HG02642 (cell line): ENCODE data around the gene PSG3.
"Not testable (repeated sequence)": the region's sequence is repeated elsewhere in the genome, so short reads cannot be mapped to it uniquely, and the experiment has no call there.

Experiments
- ATAC-seq: cut with Tn5 transposase; IDR thresholded peaks from one replicate; pipeline ENCODE4 v1.9.1; 2021; ENCODE audit warnings: mild to moderate bottlenecking; ENCODE audit not compliant: unreplicated experiment, poor library complexity

The PSG3 gene

DNA sequence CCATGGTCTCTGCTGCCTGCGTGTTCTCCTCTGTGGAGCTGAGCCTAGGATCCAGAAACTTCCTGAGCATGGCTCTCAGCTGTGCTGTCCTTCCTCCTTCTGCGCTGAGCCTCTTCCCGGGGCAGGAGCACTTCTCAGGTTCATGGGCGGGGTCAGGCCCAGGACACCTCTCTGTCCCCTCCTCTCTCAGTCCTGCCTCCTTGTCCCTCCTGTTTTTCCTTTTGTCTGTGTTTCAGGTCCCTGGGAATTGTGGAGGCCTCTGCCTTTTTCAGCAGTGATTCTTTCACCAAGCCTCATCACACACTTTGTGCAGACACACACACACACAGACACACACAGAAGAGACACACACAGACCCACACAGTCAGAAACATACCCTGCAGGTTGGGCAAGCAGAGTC, at the start of gene PSG3:
Gene PSG3 (minus strand): TSS at position 101 of the 400 bp plus-strand sequence. CDS start 97 bp downstream, at position 4.
- ATAC-seq, result not testable (repeated sequence)

DNA sequence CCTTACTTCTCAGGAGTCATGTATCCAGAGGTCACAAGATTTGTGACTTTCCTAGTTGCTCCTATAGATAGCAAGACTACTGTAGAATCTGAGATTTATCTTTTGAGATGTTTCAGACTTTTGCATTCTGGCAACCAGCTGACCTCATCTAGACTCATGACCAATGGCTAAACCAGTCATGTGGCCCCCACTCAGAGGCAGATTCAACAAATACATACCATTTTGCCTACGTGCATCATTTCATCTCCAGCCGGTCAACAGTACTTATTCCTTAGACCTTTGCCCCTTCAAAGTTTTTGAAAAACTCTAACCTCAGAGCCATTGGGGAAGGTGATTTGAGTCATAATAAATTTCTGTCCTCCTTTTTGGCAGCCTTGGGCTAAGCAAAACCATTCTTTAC, 48.5 kb upstream of the PSG3 start:
- ATAC-seq, result not testable (repeated sequence)

DNA sequence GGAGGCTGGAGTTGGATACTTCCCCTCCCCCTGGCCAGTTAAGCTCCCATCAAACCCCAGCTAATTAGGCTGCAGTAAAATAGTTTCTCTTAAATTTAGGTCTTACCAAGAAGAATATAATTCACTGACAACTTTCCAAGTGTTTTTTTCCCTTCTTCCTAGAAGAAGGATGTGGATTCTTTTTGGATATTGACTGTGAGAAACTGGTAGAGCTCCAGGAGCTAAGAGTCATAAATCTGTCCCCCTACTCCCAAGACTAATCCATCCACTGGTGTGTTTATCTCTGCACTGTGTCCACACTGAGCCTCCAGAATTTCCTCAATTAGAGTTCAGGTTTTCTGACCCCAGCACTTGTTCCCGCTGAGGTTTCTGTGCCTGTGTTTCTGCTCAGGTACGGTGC, 47.5 kb upstream of the PSG3 start:
- not testable (repeated sequence) for ATAC-seq

DNA sequence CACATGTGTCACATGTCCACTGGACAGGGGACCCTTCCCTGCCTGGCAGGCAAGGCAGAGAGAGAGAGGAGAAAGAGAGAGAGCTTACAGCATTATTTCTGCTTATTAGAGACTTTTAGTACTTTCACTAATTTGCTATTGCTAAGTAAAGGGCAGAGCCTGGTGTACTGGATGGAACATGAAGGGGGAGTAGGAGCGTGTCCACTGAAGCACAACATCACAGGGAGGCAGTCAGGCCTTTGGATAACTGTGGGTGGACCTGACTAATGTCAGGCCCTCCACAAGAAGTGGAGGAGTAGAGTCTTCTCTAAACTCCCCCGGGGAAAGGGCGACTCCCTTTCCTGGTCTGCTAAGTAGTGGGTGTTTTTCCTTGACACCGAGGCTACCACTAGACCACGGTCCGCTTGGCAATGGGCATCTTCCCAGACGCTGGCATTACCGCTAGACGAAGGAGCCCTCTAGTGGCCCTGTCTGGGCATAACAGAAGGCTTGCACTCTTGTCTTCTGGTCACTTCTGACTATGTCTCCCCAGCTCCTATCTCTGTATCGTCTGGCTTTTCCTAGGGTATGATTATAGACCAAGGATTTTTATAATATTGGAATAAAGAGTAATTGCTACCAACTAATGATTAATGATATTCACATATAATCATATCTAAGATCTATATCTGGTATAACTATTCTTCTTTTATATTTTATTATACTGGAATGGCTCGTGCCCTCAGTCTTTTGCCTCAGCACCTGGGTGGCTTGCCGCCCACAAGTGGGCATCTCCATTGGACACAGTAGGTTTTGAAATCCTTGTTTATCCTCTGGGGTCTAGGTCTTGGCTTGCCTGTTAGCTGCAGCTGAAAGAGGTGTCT, 36.7 kb upstream of the PSG3 start:
- not testable (repeated sequence) for ATAC-seq

DNA sequence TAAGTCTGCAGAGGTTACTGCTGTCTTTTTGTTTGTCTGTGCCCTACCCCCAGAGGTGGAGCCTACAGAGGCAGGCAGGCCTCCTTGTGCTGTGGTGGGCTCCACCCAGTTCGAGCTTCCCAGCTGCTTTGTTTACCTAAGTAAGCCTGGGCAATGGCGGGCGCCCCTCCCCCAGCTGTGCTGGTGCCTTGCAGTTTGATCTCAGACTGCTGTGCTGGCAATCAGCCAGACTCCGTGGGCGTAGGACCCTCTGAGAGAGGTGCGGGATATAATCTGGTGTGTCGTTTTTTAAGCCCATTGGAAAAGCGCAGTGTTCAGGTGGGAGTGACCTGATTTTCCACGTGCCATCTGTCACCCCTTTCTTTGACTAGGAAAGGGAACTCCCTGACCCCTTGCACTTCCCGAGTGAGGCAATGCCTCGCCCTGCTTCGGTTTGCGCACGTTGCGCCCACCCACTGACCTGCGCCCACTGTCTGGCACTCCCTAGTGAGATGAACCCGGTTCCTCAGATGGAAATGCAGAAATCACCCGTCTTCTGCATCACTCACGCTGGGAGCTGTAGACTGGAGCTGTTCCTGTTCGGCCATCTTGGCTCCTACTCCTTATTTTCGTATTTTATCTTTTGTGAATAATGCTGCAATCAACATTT, 34.4 kb upstream of the PSG3 start:
- ATAC-seq, result not testable (repeated sequence)

DNA sequence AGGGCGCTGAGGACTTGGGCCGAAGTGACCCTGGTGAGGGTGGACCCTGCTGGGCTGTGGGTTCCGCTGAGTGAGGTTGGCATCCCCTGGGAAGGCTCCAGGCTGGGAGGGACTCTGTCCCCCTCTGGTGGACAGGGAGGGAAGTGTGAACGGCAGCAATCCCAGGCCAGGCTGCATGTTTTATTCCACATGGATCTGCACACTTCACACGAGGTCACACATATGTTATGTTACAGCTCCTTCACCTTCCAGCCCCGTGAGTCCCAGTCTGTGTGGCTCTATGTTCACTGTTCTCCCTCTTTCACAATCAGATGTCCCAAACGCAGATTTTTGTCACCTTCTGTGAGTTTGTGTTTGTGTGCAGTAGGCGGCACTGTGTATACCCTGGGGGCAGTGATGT, 27.0 kb upstream of the PSG3 start:
- ATAC-seq, result not testable (repeated sequence)

DNA sequence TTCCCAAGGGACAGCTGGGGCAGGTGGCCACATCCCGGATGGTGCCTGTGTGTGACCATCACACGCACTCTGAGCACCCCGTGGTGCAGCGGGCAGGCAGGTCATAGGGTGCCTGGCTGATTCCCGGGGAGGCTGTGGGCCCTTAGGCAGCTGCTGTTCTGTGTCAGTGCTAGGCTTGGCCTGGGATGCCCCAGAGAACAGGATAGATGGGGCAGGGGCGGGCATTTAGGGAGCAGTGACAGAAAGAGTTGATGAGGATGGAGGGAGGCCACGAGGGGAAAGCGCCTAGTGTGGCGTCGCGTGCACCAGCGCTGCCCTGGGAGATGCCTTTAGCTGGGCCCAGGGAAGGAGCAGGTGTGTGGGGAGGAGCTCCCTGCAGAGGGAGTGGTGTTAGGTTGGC, 26.6 kb upstream of the PSG3 start:
- not testable (repeated sequence) for ATAC-seq

DNA sequence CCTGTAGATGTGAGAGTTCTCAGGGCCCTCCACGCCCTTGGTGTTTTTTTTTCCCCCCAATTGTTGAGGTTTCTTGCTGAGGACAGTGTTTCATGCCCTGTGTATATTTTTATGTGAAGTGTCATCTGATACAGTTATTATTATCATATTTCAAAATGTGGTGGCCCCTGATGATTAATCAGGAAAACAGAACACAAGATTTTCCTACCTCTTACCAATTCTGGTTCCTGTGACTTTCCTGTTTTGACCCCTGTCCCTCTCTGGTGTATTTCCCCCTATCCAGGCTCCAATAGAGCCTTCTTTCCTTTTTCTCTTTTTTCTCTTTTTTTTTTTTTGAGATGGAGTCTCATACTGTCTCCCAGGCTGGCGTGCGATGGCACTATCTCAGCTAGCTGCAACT, 24.6 kb upstream of the PSG3 start:
- ATAC-seq, result no peak

DNA sequence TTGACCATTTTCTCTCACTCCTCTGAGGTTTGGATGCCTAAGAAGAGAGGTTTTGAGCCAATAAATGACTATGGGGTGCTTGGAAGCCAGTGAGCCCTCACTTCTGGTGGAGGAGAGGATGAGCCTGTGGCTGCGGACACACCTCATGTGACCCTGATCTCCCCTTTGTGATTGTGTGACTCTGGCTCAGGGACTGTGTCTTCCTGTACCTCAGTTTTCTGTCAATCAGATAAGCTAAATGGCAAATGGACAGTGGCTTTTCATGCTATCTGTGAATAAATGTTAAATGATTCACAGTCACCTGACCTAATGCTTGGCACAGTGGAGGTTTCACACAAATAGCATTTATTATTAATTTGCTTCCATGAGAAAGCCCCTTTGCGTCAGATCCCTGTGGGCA, 22.5 kb upstream of the PSG3 start:
- no peak for ATAC-seq

DNA sequence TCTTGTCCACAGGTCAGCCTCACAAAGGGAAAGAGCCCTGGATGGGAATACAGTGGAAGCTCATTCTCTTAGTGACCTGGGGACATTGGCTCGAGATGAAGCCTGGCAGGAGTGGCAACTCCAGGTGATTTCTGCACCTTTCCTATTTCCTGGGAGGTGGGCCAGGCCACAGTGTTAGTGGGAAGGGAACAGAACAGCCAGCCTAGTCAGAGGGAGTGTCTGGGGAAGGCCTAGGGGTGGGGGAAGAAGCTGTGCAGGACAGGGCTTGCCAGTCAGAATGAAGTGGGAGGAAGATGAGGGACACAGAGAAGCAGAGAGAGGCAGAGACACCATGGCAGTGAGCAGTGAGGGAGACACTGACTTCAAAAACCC, 21.6 kb upstream of the PSG3 start:
- ATAC-seq, result not testable (repeated sequence)

DNA sequence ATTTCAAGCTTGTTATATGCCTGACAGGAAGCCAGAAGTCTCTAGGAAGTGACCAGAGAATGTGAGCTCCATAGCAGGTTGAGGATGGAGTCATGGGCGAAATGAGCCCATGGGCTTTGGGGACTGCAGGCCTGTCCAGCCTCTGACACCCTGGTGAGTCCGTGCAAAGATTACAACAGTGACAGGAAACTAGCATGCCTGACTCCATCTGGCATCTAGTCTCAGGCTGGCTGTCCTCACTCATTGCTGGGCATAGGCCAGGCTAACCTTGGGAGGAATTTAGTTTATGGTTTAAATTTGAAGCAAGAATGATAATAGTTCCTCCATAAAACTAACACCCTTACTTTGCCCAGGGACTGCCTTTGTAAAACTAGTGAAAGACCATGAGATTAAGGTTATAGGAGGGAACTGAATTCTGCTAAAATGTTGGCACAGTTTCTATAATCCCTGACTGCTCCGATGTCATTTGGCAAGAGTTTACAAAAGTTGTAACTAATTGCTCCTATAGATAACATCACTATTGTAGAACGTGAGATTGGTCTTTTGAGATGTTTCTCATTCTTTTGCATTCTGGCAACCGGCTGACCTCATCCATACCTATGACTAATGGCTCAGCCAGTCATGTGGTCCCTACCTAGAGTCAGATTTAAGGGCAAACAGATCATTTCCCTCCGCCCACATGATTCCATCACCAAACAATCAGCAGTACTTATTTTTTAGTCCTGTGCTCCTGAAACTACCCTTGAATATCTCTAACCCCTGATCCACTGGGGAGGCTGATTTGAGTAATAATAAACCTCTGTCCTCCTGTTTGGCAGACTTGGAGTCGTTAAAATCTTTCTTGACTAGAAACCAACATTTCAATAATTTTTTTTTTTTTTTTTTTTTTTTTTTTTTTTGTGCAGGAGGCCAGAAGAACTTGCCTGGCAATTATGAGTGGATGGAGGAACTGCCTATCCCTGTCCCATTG, 21.0 kb upstream of the PSG3 start:
- not testable (repeated sequence) for ATAC-seq

DNA sequence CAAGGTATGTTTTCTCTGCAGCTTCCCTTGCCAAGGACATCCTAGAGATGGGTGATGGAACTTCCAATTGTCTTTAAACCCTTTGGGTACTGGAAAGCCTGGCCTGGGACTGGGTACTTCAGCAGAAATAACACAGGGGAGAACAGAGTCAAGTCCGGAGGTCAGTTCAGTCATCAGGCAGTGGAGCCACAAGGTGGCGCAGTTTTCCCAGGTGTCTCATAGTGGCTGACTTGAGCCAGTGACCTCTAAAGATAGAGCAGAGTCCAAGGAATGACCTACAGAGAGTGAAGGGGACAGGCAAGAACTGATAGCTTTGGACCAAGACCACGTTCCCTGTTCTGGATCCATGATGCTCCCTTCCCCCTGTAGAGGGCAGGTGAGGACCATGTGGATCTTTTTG, 18.4 kb upstream of the PSG3 start:
- ATAC-seq, result not testable (repeated sequence)

DNA sequence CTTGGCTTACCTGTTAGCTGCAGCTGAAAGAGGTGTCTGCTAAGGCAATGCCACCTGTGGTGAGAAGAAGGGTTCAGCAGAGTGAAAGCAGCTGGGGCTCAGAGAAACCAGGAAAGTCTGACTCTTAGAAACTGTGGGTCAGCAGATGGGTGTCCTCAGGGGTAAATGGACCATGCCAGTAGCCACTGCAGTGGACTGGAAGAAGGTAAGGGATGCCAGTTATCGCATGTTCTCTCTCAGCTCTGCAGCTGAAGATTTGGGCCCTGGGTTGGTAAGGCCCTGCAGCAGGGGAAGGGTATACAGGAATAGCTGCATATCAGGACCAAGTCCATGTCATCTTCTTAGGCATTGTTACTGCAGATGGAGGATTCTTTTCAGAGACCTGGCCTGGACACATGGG, 12.0 kb upstream of the PSG3 start:
- ATAC-seq, result not testable (repeated sequence)

DNA sequence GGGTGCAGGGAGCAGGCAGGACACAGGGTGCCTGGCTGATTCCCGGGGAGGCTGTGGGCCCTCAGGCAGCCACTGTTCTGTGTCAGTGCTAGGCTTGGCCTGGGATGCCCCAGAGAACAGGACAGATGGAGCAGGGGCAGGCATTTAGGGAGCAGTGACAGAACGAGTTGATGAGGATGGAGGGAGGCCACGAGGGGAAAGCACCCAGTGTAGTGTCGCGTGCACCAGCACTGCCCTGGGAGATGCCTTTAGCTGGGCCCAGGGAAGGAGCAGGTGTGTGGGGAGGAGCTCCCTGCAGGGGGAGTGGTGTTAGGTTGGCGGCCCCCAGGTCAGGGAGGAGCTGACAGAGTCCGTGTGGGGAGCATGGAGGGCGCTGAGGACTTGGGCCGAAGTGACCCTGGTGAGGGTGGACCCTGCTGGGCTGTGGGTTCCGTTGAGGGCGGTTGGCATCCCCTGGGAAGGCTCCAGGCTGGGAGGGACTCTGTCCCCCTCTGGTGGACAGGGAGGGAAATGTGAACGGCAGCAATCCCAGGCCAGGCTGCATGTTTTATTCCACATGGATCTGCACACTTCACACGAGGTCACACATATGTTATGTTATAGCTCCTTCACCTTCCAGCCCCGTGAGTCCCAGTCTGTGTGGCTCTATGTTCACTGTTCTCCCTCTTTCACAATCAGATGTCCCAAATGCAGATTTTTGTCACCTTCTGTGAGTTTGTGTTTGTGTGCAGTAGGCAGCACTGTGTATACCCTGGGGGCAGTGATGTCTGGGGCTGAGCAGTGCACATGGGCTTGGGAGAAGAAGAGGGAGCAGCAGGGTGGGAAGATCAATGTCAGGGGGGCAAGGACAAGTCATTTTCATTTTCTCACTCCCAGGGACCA, 1.7 kb upstream of the PSG3 start:
- not testable (repeated sequence) for ATAC-seq

DNA sequence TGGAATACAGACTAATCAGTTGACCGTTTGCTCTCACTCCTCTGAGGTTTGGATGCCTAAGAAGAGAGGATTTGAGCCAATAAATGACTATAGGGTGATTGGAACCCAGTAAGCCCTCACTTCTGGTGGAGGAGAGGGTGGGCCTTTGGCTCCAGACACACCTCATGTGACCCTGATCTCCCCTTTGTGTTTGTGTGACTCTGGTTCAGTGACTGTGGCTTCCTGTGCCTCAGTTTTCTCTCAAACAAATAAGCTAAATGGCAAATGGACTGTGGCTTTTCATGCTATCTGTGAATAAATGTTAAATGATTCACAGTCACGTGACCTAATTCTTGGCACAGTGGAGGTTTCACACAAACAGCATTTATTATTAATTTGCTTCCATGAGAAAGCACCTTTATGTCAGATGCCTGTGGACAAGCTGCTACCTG, 2.7 kb downstream of the PSG3 start:
- not testable (repeated sequence) for ATAC-seq

DNA sequence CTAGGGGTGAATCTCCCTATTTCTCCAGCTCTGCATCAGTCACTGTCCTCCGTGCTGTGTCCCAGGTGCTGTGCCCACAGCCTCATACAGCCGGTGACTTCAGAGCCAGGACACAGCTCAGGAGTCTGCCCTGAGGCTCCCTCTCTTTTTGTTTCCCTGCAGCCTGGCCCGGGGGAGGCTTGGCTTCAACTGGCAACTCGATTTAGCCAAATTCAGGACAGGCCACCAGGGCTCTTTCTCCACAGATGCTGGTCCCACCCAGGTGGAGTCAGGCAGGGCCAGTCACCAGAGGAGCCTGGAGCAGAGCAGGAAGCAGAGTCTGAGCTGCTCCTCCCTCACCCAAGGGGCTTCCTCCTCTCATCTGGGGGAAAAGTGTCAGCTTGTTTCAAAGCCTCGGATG, 11.9 kb downstream of the PSG3 start:
- not testable (repeated sequence) for ATAC-seq

DNA sequence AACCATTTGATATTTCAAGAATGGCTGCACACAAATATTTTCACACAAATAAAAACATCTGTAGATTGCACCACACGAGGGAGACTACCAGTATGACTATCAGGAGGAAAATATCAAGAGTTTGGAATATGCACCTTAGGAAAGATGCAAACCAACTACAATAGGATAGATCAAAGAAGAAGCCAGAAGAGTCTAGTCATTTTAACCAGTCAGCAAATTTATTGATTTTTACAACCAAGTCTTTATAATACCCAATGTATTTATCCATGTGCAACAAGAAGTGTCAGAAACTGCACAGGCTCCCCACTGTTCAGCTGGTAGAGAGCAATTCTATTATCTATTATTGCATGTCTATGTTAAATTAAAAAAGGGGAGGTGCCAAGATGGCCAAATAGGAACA, 26.3 kb downstream of the PSG3 start:
- not testable (repeated sequence) for ATAC-seq

DNA sequence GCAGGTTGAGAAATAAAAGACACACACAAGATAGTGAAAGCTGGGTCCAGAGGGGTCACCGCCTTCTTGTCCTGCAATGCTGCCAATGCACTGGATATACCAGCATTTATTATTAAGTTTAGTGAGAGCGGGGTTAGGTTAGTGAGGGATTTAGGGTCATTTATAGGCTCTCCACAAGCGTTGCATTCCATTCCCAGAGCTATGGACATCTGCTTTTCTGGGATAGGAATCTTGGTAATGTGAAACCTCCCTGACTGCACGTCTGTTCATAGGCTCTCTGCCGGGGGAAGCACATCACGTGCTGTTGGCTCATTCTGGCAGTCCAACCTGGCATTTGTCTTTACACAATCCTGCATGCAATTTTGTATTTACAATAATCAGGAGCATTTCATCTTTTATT, 27.5 kb downstream of the PSG3 start:
- not testable (repeated sequence) for ATAC-seq

DNA sequence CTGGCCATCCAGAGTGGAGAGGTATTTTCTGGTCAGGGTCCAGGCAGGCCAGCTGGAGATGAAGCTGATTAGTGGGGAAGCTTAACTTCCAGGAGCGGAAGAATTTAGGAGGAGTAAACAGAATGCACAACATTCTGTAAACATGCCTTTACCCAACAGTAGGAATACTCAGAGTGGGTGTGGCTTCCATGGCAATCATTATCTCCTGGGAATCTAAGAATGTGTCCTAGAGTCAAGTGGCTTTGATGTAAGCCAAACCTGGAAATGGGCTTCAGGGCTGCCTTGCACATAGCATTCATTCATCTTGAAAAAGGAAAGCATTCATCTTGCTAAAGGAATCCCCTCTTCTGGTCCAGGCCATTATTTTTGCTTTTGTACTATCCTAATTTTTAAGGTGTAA, 29.3 kb downstream of the PSG3 start:
- ATAC-seq, result not testable (repeated sequence)
